ENCODE measurements around the gene TMEM201. TPM values are rescaled to one million over a fixed set of nuclear protein-coding genes. Genes with fewer than 3 reads are reported as not detected.

TMEM201 gene, protein sequence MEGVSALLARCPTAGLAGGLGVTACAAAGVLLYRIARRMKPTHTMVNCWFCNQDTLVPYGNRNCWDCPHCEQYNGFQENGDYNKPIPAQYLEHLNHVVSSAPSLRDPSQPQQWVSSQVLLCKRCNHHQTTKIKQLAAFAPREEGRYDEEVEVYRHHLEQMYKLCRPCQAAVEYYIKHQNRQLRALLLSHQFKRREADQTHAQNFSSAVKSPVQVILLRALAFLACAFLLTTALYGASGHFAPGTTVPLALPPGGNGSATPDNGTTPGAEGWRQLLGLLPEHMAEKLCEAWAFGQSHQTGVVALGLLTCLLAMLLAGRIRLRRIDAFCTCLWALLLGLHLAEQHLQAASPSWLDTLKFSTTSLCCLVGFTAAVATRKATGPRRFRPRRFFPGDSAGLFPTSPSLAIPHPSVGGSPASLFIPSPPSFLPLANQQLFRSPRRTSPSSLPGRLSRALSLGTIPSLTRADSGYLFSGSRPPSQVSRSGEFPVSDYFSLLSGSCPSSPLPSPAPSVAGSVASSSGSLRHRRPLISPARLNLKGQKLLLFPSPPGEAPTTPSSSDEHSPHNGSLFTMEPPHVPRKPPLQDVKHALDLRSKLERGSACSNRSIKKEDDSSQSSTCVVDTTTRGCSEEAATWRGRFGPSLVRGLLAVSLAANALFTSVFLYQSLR
- total RNA-seq: 10 to 100 TPM in 1 of 3 donors, 1 to 10 TPM in 2; 7.3 to 10.2 (median 8.8) TPM
- total RNA-seq (2013): 2.1 TPM

DNA sequence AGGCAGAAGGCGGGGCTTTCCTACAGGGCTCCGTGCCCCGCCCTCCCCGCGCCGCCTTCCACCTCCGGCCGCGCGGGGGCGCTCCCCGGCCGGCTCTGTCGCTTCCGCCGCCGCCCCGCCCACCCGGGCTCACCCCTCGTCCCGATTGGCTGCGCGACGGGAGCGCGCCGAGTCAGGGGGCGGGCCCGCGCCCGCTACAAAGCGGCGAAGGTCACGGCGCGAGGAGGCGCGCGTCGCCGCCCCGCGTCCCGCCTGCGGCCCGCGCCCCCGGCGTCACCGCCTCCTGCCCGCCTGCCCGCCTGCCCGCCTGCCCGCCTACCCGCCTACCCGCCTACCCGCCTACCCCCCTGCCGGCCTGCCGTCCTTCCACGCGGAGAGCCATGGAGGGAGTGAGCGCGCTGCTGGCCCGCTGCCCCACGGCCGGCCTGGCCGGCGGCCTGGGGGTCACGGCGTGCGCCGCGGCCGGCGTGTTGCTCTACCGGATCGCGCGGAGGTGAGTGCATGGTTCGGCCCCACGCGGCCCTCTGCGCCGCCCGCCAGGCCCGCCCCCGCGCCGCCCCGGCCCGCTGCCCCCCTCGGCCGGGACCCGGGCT, at the start of gene TMEM201:
Gene TMEM201 (plus strand): TSS at position 361 of the 593 bp plus-strand sequence. CDS start 20 bp downstream, at position 381.
- Mint-ChIP-seq H3K27me3 (ENCODE audit: low read depth in 2 of 2) (no peaks in the 10 kb centered on the region), H3K4me3 (peak within 1 kb of the TSS; percentile 82), H3K36me3 (no peaks in the 10 kb centered on the region), H3K27ac (peak within 1 kb of the TSS; percentile 48 to 50), H3K9me3 (no peaks in the 10 kb centered on the region), H3K4me1 (peaks cover 8 to 31% of the 10 kb centered on the region in 2 donors)
- TF ChIP-seq, protein P1, sequence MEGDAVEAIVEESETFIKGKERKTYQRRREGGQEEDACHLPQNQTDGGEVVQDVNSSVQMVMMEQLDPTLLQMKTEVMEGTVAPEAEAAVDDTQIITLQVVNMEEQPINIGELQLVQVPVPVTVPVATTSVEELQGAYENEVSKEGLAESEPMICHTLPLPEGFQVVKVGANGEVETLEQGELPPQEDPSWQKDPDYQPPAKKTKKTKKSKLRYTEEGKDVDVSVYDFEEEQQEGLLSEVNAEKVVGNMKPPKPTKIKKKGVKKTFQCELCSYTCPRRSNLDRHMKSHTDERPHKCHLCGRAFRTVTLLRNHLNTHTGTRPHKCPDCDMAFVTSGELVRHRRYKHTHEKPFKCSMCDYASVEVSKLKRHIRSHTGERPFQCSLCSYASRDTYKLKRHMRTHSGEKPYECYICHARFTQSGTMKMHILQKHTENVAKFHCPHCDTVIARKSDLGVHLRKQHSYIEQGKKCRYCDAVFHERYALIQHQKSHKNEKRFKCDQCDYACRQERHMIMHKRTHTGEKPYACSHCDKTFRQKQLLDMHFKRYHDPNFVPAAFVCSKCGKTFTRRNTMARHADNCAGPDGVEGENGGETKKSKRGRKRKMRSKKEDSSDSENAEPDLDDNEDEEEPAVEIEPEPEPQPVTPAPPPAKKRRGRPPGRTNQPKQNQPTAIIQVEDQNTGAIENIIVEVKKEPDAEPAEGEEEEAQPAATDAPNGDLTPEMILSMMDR (IDR thresholded peaks at IDR 0.05): peak; percentile 80
- Histone ChIP-seq H3K4me3 (ENCODE audit: low read length) (peak within 1 kb of the TSS; percentile 52), H3K27ac (ENCODE audit: low read length) (no peak within 1 kb of the TSS), H3K36me3 (ENCODE audit: control insufficient read depth, insufficient read depth, low read length) (no peaks in the 10 kb centered on the region), H3K4me1 (ENCODE audit: control insufficient read depth, insufficient read depth, low read length) (peaks cover 41% of the 10 kb centered on the region), H3K27me3 (ENCODE audit: control insufficient read depth, insufficient read depth, low read length) (no peaks in the 10 kb centered on the region), H3K9me3 (ENCODE audit: control insufficient read depth, insufficient read depth, low read length) (no peaks in the 10 kb centered on the region)
- WGBS (ENCODE audit: insufficient coverage): under 1% methylated on average over 94 of the region's 94 CpGs
- ATAC-seq: peak; percentile 92 to 98 (median 95)
- intact Hi-C loops (cut with micrococcal nuclease): loop anchor here (1.0 to 5.0 kb wide), 2 partner anchors 49 to 234 kb away; partner anchors contain the start of genes CLSTN1 and SLC25A33
- peak; percentile 96 to 97 for DNase-seq

DNA sequence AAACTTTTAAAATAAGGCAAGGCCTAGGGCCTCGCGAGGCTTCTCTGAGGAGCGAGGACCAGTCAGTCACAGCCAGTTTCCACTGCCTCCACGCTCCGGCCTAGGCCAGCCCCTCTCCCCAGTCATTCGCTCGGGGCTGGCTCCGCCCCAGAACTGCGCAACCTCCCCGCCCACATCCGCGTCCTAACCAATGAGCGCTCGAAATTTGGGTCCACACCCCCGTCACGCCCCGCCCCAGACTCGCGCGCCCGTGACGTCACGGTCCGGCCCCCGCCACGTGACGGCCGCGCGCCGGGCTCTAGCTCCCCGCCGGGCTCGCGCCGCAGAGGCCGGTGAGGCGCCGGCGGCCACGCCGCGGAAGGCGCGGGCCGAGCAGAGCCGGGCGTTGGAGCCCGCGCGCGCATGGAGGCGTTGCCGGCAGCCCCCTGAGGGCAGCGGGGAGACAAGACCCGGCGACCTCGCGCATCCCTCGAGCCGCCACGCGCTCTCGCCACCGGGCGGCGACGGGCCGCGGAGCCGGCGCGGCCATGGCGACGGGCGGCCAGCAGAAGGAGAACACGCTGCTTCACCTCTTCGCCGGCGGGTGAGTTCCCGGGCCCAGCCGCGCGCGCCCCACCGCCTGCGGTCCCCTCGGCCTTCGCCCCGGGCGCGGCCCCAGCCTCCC, 49.4 kb upstream of the TMEM201 start, which contains the start of gene SLC25A33:
Gene SLC25A33 (plus strand): TSS at position 301 of the 664 bp plus-strand sequence. CDS start 227 bp downstream, at position 528.
- Histone ChIP-seq H3K4me1 (ENCODE audit: control insufficient read depth, insufficient read depth, low read length) (peaks cover 14% of the 10 kb centered on the region), H3K27me3 (ENCODE audit: control insufficient read depth, insufficient read depth, low read length) (no peaks in the 10 kb centered on the region), H3K4me3 (ENCODE audit: low read length) (peak within 1 kb of the TSS; percentile 78), H3K36me3 (ENCODE audit: control insufficient read depth, insufficient read depth, low read length) (no peaks in the 10 kb centered on the region), H3K9me3 (ENCODE audit: control insufficient read depth, insufficient read depth, low read length) (no peaks in the 10 kb centered on the region), H3K27ac (ENCODE audit: low read length) (peak within 1 kb of the TSS; percentile 68)
- peak within 1 kb of the TSS; percentile 87 to 91 for H3K27ac Mint-ChIP-seq
- peak; percentile 95 to 100 (median 96) for ATAC-seq
- peaks cover 12 to 27% of the 10 kb centered on the region in 2 donors for H3K4me1 Mint-ChIP-seq
- H3K4me3 Mint-ChIP-seq: peak within 1 kb of the TSS; percentile 89
- TF ChIP-seq, protein P1 (IDR thresholded peaks at IDR 0.05): no peak
- no peaks in the 10 kb centered on the region for H3K9me3 Mint-ChIP-seq
- WGBS (ENCODE audit: insufficient coverage): under 1% methylated on average over 92 of the region's 92 CpGs
- intact Hi-C loops (cut with micrococcal nuclease): loop anchor here (1.0 kb wide), 1 partner anchor 49 kb away; the partner anchor contains the start of gene TMEM201
- H3K27me3 Mint-ChIP-seq (ENCODE audit: low read depth in 2 of 2): no peaks in the 10 kb centered on the region
- no peaks in the 10 kb centered on the region for H3K36me3 Mint-ChIP-seq
- peak; percentile 97 to 99 for DNase-seq

DNA sequence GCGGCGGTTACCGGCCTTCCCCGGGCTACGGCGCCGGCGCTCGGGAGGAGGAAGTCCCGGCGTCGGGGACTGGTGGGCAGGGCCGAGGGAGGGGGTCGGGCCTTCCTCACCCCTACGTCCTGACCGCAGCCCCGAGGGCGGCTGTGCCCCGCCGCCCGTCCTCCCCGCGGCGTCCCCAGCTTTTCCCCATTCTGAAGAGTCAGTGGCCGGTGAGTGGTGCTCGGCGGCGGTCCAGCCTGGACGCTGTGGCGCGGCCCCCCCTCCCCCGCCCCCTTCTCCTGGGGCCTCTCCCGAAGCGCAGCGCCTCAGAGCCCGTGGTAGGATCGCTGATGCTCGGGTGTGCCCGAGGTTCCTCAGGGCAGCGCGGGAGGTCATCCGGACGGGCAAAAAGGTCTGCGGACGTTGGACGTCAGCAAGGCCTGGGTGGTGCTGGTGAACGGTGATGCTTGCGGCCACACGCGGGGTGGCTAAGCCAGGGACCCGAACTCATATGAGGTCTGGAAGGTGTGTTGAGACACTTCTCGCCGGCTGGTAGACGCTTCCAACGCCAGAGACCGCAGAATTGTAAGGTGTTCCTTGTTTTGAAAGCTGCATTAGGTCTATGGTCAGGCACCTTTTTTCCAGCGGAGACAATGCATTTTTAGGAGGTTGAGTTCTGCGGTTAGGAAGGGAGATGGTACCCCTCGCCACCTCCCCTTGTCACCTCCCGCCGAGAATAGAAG, 48.7 kb upstream of the TMEM201 start:
- DNase-seq (peak; percentile 53 to 73), ATAC-seq (peak; percentile 44 to 60 (median 49))
- WGBS (ENCODE audit: insufficient coverage): 2% methylated on average over 58 of the region's 61 CpGs
- Histone ChIP-seq H3K9me3 (ENCODE audit: control insufficient read depth, insufficient read depth, low read length) (no peaks in the 10 kb centered on the region), H3K27ac (ENCODE audit: low read length) (peak overlapping the region; percentile 68), H3K27me3 (ENCODE audit: control insufficient read depth, insufficient read depth, low read length) (no peaks in the 10 kb centered on the region), H3K4me1 (ENCODE audit: control insufficient read depth, insufficient read depth, low read length) (peaks cover 14% of the 10 kb centered on the region), H3K36me3 (ENCODE audit: control insufficient read depth, insufficient read depth, low read length) (no peaks in the 10 kb centered on the region), H3K4me3 (ENCODE audit: low read length) (peak overlapping the region; percentile 78)
- intact Hi-C loops (cut with micrococcal nuclease): loop anchor here (1.0 kb wide), 1 partner anchor 48 kb away; the partner anchor contains the start of gene TMEM201
- Mint-ChIP-seq H3K9me3 (no peaks in the 10 kb centered on the region), H3K27me3 (ENCODE audit: low read depth in 2 of 2) (no peaks in the 10 kb centered on the region), H3K4me1 (peaks cover 12 to 27% of the 10 kb centered on the region in 2 donors), H3K4me3 (peak overlapping the region; percentile 89), H3K27ac (peak overlapping the region; percentile 78 to 80), H3K36me3 (no peaks in the 10 kb centered on the region)
- TF ChIP-seq, protein P1 (IDR thresholded peaks at IDR 0.05): no peak
